Endothelial cell of umbilical vein (primary cell): ENCODE data around the gene MUC3A. TPM values are rescaled to one million over a fixed set of nuclear protein-coding genes. Genes with fewer than 3 reads are reported as not detected.

Experiments
- BruUV-seq: library from RNA; stranded (reverse); fragments of 400-500 nt; replicated peaks from 2 replicates; lab custom pipeline; 2021; lab: Mats Ljungman, UMichigan
- CTCF ChIA-PET: fragments of 300-600, 350-600 bp; sonication (Branson Sonifier 250); formaldehyde crosslinking; loops from one replicate; lab custom pipeline; 2021; ENCODE audit warnings: antibody characterized with exemption, inconsistent platforms; lab: Charles Lee
- POLR2A ChIA-PET: fragments of 300-600, 350-600 bp; sonication (Branson Sonifier 250); formaldehyde crosslinking; loops from one replicate; lab custom pipeline; 2021; ENCODE audit warnings: antibody characterized with exemption, inconsistent platforms; lab: Charles Lee
- DNase-seq: peaks from one replicate; pipeline ENCODE4 v3.0.0-alpha.2; 2011; ENCODE audit warnings: low read depth, low spot score
- FAIRE-seq: peaks from 2 replicates; lab custom pipeline; 2011; peaks lifted over from hg19 to GRCh38; lab: Jason Lieb, UNC
- H2AFZ ChIP-seq: 2 replicates; pipeline ENCODE4 v1.6.0; 2012; ENCODE audit warnings: low read depth, low read length, control low read depth, inconsistent platforms
- H3K27ac ChIP-seq: 2 replicates; pipeline ENCODE4 v1.5.1; 2011; ENCODE audit warnings: low read depth, mild to moderate bottlenecking, control low read depth, low read length, moderate library complexity; ENCODE audit not compliant: insufficient read depth
- H3K27me3 ChIP-seq, 2 experiments: 2 replicates each; pipeline versions ENCODE4 v1.6.0 to v1.6.1; 2011; ENCODE audit warnings: low read length in 2 of 2, mixed read lengths in 1 of 2; ENCODE audit not compliant: control insufficient read depth in 2 of 2, insufficient read depth in 2 of 2
- H3K36me3 ChIP-seq, 2 experiments: 2 replicates in 1 of 2; 3 replicates in 1 of 2; pipeline ENCODE4 v1.5.1; 2011; ENCODE audit warnings: low read length in 2 of 2, mild to moderate bottlenecking in 1 of 2, moderate library complexity in 1 of 2; ENCODE audit not compliant: control insufficient read depth in 2 of 2, insufficient read depth in 2 of 2; ENCODE audit errors: extremely low read depth in 1 of 2
- H3K4me1 ChIP-seq: 3 replicates; pipeline ENCODE4 v1.5.1; 2011; ENCODE audit warnings: mild to moderate bottlenecking, low read length; ENCODE audit not compliant: control insufficient read depth, insufficient read depth; ENCODE audit errors: extremely low read depth
- H3K4me2 ChIP-seq: 2 replicates; pipeline ENCODE4 v1.6.1; 2011; ENCODE audit warnings: low read length, control low read depth, mixed read lengths; ENCODE audit not compliant: insufficient read depth
- H3K4me3 ChIP-seq, 3 experiments: fragments of 200-600 bp in 1 of 3; sonication (generic), shearing (Covaris generic) in 1 of 3; replicated peaks in 1 of 3; 2 replicates each; pipeline ENCODE4 v1.5.1; 2011 to 2016; ENCODE audit warnings: control low read depth in 3 of 3, low read length in 3 of 3, mild to moderate bottlenecking in 2 of 3, inconsistent platforms in 1 of 3, low read depth in 1 of 3, moderate library complexity in 1 of 3; ENCODE audit not compliant: insufficient read depth in 1 of 3
- H3K79me2 ChIP-seq: 2 replicates; pipeline ENCODE4 v1.6.0; 2012; ENCODE audit warnings: low read length, inconsistent platforms; ENCODE audit not compliant: control insufficient read depth, insufficient read depth
- H3K9ac ChIP-seq: replicated peaks from 2 replicates; pipeline ENCODE3; 2011; ENCODE audit warnings: low read length, control low read depth; ENCODE audit not compliant: insufficient read depth; ENCODE audit errors: extremely low read depth
- H3K9me1 ChIP-seq: replicated peaks from 3 replicates; pipeline ENCODE4 v1.6.0; 2011; ENCODE audit warnings: mild to moderate bottlenecking, low read length; ENCODE audit not compliant: control insufficient read depth, insufficient read depth; ENCODE audit errors: extremely low read depth
- H3K9me3 ChIP-seq: replicated peaks from 2 replicates; pipeline ENCODE4 v1.5.1; 2012; ENCODE audit warnings: low read length, inconsistent platforms; ENCODE audit not compliant: control insufficient read depth, insufficient read depth
- H4K20me1 ChIP-seq: replicated peaks from 2 replicates; pipeline ENCODE3; 2011; ENCODE audit warnings: mild to moderate bottlenecking, low read length; ENCODE audit not compliant: control insufficient read depth, insufficient read depth; ENCODE audit errors: extremely low read depth
- EZH2 ChIP-seq: IDR thresholded peaks from 2 replicates; pipeline ENCODE4 v1.6.1; 2012; ENCODE audit warnings: borderline replicate concordance, low read depth, mild to moderate bottlenecking, moderate library complexity, low read length, inconsistent platforms; ENCODE audit not compliant: severe bottlenecking
- FOS ChIP-seq: IDR thresholded peaks from 2 replicates; pipeline ENCODE4 v1.6.1; 2011; ENCODE audit warnings: mild to moderate bottlenecking, low read length, moderate library complexity, borderline replicate concordance; ENCODE audit not compliant: insufficient read depth
- GATA2 ChIP-seq: IDR thresholded peaks from 2 replicates; pipeline ENCODE4 v1.7.0; 2011; ENCODE audit warnings: low read depth, mild to moderate bottlenecking, moderate library complexity, mixed read lengths, low read length; ENCODE audit not compliant: insufficient read length, insufficient read depth
- JUN ChIP-seq: IDR thresholded peaks from 2 replicates; pipeline ENCODE4 v1.6.1; 2011; ENCODE audit warnings: borderline replicate concordance, low read depth; ENCODE audit not compliant: insufficient read length, insufficient read depth
- MYC ChIP-seq: IDR thresholded peaks from one replicate; pipeline ENCODE4 v1.6.1; 2011; ENCODE audit warnings: mild to moderate bottlenecking, low read depth, low read length
- POLR2A ChIP-seq: IDR thresholded peaks from 2 replicates; pipeline ENCODE4 v1.6.1; 2012; ENCODE audit warnings: low read depth, mild to moderate bottlenecking, control low read depth, low read length
- POLR2AphosphoS5 ChIP-seq: IDR thresholded peaks from 2 replicates; pipeline ENCODE4 v1.6.1; 2012; ENCODE audit warnings: low read depth, mild to moderate bottlenecking, control low read depth, low read length, moderate library complexity; ENCODE audit not compliant: insufficient read depth
- dilution Hi-C: fragments of 300-500 bp; cut with MboI; formaldehyde crosslinking; loops from one replicate; pipeline ENCODE4 v1.15.0; 2019; ENCODE audit warnings: low sequenced_read_pairs; ENCODE audit not compliant: extremely low pct_ligation_motif_present
- intact Hi-C: fragments of 100-400 bp; cut with micrococcal nuclease; formaldehyde crosslinking; loops from one replicate; pipeline ENCODE4 v1.10.0; 2022
- polyA plus RNA-seq, 4 experiments: library from polyadenylated mRNA; depleted of rRNA in 3 of 4; stranded (reverse) in 3 of 4; unstranded in 1 of 4; fragments of >200 nt; gene quantifications; 2 replicates each; pipeline versions ENCODE4 v1.2.1 to v1.2.3, GENCODE V29; 2011 to 2012; ENCODE audit warnings: missing spikeins in 1 of 4
- total RNA-seq: library from RNA; stranded (reverse); gene quantifications from 2 replicates; pipeline ENCODE4 v1.2.3, GENCODE V29; 2021
- TF ChIP-seq, protein P1 (sequence below), 2 donors: IDR thresholded peaks; 1 replicate in 1 of 2; 2 replicates in 1 of 2; pipeline ENCODE4 v1.5.1; 2011; ENCODE audit warnings: low read length in 2 of 2, mild to moderate bottlenecking in 2 of 2, moderate library complexity in 2 of 2, control low read depth in 1 of 2, inconsistent platforms in 1 of 2, low read depth in 1 of 2; ENCODE audit not compliant: insufficient read depth in 1 of 2; ENCODE audit errors: extremely low read depth in 1 of 2
- TF ChIP-seq, protein P2 (sequence below): IDR thresholded peaks from 2 replicates; pipeline ENCODE4 v1.6.1; 2011; ENCODE audit not compliant: insufficient read depth, insufficient read length

MUC3A gene
- total and polyA plus RNA-seq, 2 donors (not counting 3 experiments of a cell fraction or from before 2014, with no cell fraction given): not detected

DNA sequence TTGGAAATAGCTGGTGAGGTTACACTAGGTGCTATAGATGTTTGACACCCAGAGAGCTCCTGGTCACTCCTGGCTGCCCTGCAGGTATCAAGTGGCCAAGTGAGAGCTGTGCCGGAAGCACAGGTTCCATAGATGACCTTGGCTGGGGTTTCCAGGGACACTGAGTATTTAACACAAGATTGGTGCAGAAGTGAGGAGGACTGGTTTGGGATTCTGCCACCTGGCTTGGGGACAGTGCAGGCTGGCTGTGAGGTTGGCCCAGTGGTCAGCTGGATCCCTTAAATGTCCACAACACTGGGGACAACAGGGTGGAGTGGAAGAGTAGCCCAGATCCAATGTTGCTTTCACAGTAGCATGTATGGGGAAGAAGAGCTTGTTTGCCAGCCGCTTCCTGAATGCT, 48.4 kb upstream of the MUC3A start:
- FAIRE-seq: no peak
- POLR2A ChIA-PET: interaction anchor here (0.7 kb wide), 1 partner anchor 321 kb away, joined by 3 read pairs; no protein-coding TSS in a partner anchor
- no TSS peak for BruUV-seq

DNA sequence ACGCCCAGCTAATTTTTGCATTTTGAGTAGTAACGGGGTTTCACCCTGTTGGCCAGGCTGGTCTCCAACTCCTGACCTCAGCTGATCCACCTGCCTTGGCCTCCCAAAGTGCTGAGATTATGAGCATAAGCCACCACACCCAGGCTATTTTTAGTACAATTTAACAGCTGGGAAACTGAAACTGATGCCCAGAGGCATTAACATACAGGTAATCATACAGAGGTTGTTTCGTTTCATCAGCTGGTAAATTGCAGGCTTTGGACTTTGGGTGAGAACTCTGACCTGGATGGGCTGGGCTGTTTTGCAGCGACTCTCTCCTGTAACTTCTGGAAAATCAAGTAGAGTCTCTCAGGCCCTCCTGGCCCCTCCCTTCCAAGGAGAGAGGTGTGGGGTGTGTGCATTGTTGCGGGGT, 47.4 kb upstream of the MUC3A start:
- no peak overlapping the region for H3K9ac ChIP-seq
- no peak overlapping the region for H3K27ac ChIP-seq
- ChIA-PET POLR2A (interaction anchor here (0.7 kb wide), 1 partner anchor 148 kb away, joined by 4 read pairs; no protein-coding TSS in a partner anchor), CTCF (interaction anchor here (1.1 to 5.7 kb wide), 2 partner anchors 157 to 176 kb away, joined by 4 to 21 read pairs; no protein-coding TSS in a partner anchor)
- H4K20me1 ChIP-seq: no peaks in the 10 kb centered on the region
- FAIRE-seq: no peak
- intact Hi-C loops (no loop called here), dilution Hi-C loops (no loop called here)
- no peaks in the 10 kb centered on the region for H3K4me1 ChIP-seq
- peaks cover 0 to 1% of the 10 kb centered on the region in 2 experiments for H3K27me3 ChIP-seq
- H3K79me2 ChIP-seq: no peaks in the 10 kb centered on the region
- no TSS peak for BruUV-seq
- no peak overlapping the region for H2AFZ ChIP-seq
- no peak overlapping the region for H3K4me2 ChIP-seq
- TF ChIP-seq GATA2 (no peak), JUN (no peak), EZH2 (no peak), MYC (no peak), POLR2A (no peak), POLR2AphosphoS5 (no peak), FOS (no peak)
- TF ChIP-seq, protein P1, sequence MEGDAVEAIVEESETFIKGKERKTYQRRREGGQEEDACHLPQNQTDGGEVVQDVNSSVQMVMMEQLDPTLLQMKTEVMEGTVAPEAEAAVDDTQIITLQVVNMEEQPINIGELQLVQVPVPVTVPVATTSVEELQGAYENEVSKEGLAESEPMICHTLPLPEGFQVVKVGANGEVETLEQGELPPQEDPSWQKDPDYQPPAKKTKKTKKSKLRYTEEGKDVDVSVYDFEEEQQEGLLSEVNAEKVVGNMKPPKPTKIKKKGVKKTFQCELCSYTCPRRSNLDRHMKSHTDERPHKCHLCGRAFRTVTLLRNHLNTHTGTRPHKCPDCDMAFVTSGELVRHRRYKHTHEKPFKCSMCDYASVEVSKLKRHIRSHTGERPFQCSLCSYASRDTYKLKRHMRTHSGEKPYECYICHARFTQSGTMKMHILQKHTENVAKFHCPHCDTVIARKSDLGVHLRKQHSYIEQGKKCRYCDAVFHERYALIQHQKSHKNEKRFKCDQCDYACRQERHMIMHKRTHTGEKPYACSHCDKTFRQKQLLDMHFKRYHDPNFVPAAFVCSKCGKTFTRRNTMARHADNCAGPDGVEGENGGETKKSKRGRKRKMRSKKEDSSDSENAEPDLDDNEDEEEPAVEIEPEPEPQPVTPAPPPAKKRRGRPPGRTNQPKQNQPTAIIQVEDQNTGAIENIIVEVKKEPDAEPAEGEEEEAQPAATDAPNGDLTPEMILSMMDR (IDR thresholded peaks at IDR 0.05; ENCODE audit: extremely low read depth in 1 of 2, insufficient read depth in 1 of 2, low read depth in 1 of 2, low read length in 2 of 2): no peak
- TF ChIP-seq, protein P2, sequence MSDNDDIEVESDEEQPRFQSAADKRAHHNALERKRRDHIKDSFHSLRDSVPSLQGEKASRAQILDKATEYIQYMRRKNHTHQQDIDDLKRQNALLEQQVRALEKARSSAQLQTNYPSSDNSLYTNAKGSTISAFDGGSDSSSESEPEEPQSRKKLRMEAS: no peak
- no peaks in the 10 kb centered on the region for H3K36me3 ChIP-seq
- no peak for DNase-seq
- no peaks in the 10 kb centered on the region for H3K9me3 ChIP-seq
- H3K4me3 ChIP-seq: no peak overlapping the region
- H3K9me1 ChIP-seq: no peaks in the 10 kb centered on the region

More for the DNA sequence above, 48.4 kb upstream of the MUC3A start:
- Histone ChIP-seq H3K9me1 (no peaks in the 10 kb centered on the region), H3K27ac (no peak overlapping the region), H3K9me3 (no peaks in the 10 kb centered on the region), H3K9ac (no peak overlapping the region), H3K4me1 (no peaks in the 10 kb centered on the region), H2AFZ (no peak overlapping the region), H3K4me2 (no peak overlapping the region), H3K79me2 (no peaks in the 10 kb centered on the region), H3K4me3 (no peak overlapping the region), H4K20me1 (no peaks in the 10 kb centered on the region), H3K36me3 (no peaks in the 10 kb centered on the region), H3K27me3 (peaks cover 7 to 8% of the 10 kb centered on the region in 2 experiments)
- CTCF ChIA-PET: interaction anchor here (1.3 to 5.7 kb wide), 2 partner anchors 158 to 176 kb away, joined by 3 to 21 read pairs; no protein-coding TSS in a partner anchor
- dilution Hi-C loops (no loop called here), intact Hi-C loops (no loop called here)
- TF ChIP-seq, protein P1 (IDR thresholded peaks at IDR 0.05; ENCODE audit: extremely low read depth in 1 of 2, insufficient read depth in 1 of 2, low read depth in 1 of 2, low read length in 2 of 2): no peak
- no peak for DNase-seq
